ENCODE data around the gene ENTPD2.
"Not testable (repeated sequence)": the region's sequence is repeated elsewhere in the genome, so short reads cannot be mapped to it uniquely, and the experiment has no call there.

Gene ENTPD2

DNA sequence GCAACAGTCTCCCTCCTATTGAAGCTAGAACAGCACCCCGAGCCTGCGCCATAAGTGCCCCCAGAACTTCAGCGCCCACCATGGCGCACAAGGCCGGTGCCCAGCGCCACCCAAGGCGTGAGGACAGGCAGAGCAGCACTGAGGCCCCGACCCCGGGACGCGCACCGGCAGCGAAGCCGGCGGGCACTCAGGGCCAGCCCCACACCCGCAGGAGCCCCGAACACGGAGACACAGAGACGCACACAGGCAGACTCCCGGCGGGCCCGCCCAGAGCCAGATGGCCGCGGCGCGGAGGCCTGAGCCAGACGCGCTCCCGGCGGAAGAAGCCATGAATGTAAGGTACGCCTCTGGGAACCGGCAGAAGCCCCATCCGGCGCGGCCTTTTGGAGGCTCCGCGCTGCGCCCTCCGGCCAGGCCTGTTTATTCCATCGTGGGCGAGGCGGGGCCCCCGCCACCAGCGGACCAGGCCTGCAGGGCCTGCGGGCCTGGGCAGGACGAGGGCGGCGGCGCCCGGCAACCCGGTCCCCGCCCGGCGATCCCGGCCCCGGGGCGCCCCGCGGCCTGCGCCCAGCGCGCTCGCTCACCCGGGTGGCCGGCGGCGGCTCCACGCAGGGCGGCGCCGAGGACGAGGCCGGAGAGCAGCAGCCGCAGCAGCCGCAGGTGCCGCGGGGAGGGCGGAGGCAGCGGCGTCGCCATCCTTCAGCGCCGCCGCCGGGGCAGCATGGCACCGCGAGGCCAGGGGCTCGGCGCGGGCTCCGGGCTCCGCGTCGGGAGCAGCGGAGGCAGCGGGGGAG lies 8.4 kb downstream of the ENTPD2 start:
- no peak for DNase-seq (ENCODE audit: low spot score)

DNA sequence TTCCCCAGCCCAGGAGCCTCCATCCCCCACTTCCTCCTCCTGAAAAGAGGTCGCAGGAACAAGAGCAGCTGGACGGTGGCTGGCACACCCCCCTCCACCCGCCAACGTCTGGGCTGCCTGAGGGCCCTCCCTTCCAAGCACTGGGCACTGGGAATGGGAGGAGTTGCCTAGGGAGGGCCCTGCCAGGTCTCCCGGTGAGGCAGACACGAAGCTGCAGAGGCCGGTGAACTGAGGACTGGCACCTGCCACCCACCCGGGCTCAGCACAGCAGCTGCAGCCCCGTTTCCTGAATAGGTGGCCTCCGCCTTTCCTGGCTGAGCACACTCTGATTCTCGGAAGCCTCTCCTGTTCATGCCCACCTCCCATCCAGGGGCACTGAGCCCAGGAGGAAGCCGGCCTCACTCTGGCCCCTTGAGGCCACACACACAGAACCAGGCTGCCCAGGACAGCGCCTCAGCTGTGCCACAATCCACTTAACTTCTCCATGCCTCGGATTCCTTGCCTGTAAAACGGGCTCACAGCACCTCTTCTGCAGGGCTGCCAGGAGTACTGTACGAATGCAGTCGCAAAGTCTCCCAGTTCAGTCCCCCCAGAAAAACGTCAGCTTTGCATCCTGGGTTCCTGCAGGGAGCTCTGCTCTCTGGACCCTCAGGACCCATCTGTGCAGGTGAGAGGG lies 9.2 kb downstream of the ENTPD2 start:
- no peak for DNase-seq (ENCODE audit: low spot score)

DNA sequence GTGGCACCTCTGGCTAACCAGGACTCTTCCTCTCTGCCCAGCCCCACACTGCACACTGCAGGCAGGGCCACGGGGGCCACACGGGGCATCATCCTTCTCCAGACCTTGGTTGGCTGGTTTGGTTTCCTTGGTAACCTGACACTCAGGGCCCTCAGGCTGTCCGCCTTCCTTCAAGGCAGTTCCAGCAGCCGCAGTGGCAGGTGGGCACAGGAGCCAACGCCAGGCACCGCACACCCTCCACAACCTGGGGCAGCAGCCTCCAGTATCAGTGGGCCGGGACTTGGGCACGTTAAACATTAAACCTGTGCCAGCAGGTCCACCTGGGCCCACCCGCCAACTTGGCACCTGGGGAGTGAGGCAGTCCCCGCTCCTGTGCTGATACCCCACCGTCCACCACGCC lies 9.8 kb downstream of the ENTPD2 start:
- DNase-seq (ENCODE audit: low spot score): no peak

DNA sequence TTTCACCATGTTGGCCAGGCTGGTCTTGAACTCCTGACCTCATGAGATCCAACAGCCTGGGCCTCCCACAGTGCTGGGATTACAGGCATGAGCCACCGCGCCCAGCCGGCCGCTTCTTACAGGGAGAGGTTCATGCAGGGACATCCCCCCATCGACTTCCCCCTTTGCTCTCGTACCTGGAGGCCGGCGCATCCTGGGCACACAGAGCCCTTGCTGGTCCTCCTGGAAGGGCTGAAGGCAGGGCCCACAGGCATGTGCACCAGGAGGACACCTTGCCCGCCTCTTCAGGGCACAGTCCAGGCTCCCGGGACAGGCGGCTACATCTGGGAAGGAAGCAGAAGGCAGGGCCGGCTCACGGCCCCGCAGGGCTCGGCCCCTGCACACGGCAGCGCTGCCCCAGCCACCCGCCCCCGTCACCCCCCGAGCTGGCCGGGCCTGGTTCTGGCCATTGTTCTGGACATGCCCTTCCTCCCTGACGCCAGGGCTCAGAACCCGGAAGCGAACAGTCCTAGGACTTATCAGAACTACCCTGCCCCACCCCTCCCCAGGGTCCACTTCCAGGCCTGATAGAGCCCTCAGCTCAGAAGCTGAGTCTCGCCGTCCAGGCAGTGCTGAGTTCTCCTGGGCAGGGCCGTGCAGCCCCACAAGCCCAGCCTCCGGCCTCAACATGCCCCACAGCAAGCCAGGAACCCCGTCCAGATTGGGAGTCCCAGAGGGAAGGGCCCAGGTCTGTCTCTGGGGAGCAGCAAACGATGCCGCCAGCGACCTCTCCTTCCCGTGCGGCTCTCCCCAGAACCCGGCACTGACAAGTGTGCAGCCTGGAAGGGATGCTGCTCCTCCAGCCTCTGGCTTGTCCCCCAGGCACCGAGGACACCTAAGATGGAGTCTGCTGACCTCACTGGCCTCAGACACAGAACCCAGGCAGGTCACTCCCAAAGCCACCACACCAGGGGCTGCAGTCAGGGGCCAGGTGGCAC lies 10.8 kb downstream of the ENTPD2 start:
- DNase-seq (ENCODE audit: low spot score): no peak

DNA sequence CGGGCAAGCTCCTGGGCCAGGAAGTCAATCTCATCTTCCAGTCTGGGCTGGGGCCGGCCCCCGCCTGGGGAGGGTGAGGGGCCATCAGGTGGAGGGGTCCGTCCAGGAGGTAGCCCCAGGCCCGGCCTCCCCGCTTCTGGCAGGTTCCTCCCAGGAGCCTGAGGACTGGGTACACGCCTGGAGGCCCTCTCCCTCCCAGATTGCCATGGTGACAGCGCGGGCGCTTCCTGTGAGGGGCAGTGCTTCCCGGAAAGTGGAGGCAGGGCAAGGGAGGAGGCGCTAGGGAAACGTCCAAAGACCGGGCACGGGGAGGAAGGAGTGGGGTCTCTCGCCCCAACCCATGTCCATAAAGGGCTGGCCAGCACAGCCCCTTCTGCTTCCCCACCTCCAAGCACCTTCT lies 12.7 kb downstream of the ENTPD2 start:
- DNase-seq (ENCODE audit: low spot score): no peak

DNA sequence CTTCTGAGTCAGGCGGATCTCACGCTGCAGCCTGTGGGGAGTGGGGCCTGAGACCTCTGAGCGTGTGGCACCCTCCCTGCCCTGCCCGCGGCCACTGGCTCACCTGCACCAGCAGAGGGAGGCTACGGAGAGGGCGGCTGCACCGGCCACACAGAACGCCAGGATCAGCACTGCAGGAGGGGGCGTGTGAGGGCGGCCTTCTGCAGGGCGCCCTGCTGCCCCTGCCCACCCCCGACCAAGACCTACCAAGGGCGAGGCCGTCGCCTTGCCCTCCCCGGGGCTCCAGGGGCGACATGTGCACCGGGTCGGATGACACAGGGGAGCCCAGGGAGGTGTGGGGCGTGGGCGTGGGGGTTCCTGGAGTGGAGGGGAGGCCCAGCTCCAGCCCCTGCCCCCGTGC lies 13.3 kb downstream of the ENTPD2 start:
- DNase-seq (ENCODE audit: low spot score): no peak

DNA sequence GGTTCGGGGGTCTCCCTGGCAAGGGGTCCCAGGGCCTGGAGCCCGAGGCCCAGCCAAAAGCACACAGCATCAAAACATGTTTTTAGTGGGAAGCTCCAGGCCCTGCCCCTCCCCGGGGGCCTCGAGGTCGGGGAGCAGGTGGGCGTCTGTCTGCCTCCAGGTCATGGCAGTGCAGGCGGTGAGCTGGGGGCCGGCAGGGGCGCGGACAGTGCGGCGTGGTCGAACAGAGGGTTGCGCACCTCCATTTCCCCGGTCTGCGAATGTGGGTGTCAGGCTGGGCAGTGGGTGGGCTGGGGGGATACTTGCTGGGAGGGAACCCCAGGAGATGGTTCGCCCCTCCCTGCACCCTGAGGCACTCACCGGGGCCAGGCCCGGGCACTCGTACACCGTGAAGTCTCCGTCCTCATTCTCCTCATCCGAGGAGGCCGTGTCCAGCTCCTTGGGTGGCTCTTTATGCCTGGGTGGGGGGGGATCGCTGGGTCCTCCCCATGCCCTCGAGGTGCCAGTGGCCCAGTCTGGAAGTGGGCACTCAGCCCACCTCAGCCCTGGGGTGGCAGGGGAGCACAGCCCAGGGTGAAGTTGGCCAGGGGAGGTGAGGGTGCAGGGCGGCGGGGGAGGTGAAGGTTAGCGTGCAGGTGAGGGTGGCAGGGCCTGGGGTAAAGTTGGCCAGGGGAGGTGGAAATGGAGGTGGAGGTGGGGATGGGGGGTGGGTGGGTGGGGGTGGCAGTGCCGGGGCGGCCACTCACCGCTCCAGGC lies 14.1 kb downstream of the ENTPD2 start:
- DNase-seq (ENCODE audit: low spot score): no peak

DNA sequence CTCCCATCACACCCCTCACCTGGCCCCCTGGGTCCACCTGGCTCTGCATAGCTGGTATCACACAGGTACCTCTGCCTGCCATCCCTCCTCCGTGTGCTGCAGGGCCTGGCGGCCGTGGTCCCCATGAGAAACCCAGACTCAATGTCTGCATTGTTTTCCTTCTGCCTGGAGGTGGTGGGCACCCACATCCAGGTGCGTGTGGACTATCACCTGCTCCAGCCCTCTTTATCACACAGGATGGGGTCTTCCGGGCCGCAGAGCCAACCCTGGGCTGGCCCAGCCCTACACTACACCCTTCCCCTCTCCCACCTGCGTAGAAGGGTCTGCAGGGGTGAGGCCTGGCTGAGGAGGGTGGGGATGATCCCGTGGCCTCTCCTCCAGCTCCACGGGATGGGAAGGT lies 14.9 kb downstream of the ENTPD2 start:
- DNase-seq (ENCODE audit: low spot score): no peak

DNA sequence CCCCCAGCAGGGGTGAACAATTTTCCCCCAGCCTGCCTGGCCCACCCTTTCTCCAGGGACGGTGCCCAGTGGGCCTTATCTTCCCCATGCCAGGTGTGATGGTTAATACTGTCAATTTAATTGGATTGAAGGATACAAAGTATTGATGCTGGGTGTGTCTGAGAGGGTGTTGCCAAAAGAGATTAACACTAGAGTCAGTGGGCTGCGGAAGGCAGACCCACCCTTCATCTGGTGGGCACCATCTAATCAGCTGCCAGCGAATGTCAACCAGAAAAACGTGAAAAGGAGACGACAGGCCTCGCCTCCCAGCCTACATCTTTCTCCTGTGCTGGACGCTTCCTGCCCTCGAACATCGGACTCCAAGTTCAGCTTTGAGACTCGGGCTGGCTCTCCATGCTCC lies 16.4 kb downstream of the ENTPD2 start:
- no peak for DNase-seq (ENCODE audit: low spot score)

DNA sequence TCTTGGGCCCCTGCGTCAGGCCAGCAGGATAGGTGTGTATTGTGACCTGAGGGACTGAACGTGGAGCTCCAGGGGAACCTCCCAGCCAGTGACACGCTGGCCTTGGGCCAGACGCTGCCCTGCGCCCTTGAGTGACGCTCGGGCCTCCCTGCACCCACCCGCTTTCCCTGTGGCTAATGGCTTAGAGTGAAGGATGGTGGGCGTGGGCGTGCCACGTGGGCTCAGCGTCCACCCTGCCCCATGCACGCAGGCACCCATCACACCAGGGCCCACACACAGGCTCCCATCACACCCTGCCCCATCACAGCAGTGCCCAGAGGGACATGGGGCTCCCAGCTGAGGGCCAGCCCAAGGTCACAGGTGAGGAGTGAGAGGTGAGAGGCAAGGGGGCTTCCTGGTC lies 16.8 kb downstream of the ENTPD2 start:
- DNase-seq (ENCODE audit: low spot score): no peak

DNA sequence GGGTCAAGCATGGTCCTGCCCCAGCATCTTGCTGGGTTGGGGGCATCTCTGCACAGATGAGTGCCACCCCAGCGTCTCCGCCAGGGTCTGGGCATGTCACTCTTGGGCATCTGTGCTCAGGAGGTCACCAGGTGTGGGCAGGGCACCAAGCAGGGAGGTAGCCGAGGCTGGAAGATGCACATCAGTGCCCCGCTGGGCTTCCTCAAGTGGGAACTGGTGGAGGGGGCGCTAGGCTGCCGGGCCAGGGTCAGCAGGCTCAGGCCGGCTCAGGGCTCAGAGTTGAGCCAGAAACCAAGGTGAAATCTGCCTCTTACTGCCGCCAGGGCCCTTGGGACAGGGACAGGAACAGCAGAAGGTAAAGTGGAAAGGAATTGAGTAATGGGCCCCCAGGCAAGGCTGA lies 17.9 kb downstream of the ENTPD2 start:
- no peak for DNase-seq (ENCODE audit: low spot score)

DNA sequence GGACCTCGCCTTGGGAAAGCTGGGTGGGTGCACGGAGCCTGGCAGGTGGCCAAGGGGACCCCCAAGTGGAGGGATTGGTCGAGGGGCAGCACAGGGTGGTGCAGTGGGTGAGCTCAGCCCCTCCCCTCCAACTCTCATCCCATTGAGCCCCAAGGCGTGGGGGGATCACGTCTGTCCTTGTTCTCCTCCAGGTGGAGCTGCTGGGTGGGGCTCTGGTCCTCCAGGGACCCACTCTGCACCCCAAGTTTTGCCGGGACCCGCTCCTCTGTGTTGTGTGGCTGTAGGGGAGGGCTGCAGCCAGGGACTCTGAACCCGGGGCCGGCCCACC lies 18.4 kb downstream of the ENTPD2 start:
- no peak for DNase-seq (ENCODE audit: low spot score)

DNA sequence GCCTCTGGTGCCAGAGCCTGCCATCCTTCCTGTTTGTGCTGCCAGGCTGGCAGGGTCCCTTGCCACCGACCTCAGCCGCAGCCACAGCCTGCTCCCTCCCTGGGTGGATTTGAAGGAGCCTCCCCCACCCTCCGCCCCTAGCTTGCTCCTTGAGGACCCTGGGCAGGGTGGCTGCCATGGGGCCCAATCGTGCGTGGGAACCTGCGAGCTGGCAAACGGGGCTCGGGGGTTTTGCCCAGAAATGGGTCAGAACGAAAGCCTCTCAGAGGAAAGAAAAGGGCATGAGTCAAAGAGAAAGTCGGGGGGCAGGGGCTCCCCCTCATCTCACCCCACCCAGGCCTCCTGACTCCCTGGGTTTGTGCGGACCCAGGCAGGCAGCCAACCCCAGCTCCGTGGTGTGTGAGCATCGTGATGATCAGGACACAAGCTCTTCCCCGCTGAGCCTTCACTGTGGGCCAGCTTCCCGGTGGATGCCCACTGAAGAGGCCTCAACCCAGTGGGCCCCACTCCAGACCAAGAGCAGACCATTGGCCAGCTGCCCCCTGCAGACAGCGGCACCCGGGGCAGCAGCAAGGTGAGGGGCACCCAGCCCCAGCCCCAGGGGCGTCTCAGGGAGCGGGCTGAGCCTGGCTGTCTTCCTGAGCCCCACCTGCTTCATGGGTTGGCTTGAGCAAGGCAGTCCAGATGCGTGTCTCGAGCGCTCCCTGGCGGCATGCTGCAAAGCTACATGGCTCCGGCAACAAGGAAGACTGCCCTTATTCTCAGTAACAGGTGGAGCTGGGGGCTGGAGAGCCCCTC lies 19.0 kb downstream of the ENTPD2 start:
- DNase-seq (ENCODE audit: low spot score): peak; percentile 88

DNA sequence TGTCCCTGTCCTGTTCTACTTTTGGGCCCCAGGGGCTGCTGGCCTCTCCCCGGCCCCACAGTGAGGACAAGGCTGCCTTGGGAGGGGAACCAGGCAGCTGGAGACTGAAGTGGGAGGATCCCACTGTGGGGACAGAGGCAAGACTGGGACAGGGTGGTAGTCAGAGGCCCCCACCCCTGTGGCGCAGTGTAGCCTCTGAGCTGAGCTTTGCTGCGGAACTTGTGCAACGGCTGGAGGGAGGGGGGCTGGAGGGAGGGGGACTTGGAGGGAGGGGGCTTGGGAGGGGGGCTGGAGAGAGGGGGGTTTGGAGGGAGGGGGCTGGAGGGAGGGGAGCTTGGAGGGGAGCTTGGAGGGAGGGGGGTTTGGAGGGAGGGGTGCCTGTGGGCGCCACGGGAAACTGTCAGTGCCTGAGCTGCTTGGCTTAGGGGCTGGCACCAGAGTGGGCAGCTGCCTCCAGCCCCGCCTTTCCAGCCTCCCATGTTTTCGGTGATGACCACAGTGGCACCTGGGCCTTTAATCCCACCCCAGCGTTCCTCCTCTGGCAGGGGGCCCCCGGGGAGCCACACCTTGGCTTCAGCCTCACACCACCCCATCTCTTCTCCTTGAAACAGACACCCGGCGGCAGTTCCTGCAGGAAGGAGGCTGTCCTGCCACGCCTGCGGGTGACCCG lies 19.7 kb downstream of the ENTPD2 start:
- DNase-seq (ENCODE audit: low spot score): no peak

DNA sequence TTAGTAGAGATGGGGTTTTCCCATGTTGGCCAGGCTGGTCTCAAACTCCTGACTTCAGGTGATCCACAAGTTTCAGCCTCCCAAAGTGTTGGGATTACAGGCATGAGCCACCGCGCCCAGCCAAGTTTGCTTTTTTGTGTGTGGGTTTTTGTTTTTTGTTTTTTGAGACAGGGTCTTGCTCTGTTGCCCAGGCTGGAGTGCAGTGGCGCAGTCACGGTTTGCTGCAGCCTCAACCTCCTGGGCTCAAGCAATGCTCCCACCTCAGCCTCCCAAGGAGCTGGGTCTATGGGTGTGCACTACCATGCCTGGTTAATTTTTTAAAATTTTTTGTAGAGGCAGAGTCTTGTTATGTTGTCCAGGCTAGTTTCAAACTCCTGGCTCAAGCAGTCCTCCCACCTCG lies 20.4 kb downstream of the ENTPD2 start:
- not testable (repeated sequence) for DNase-seq (ENCODE audit: low spot score)

DNA sequence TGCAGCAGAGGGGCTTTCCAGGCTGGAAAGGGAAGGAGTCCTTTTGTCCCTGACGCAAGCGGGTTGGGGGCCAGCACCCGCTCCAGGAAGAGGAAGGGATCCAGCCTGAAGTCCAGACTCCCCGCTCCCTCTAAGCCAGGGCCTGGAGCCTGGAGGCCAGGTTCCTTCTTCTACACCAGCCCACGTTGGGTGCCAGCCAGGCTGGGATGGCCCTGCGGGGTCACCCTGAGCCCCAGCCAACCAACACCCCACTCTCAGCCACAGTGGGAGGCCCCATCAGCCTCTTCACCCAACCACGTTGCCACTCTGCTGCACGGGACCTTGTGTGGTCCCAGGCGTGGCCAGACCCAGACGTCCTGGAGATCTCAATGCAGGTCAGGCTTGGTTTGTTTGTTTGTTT lies 21.0 kb downstream of the ENTPD2 start:
- no peak for DNase-seq (ENCODE audit: low spot score)

DNA sequence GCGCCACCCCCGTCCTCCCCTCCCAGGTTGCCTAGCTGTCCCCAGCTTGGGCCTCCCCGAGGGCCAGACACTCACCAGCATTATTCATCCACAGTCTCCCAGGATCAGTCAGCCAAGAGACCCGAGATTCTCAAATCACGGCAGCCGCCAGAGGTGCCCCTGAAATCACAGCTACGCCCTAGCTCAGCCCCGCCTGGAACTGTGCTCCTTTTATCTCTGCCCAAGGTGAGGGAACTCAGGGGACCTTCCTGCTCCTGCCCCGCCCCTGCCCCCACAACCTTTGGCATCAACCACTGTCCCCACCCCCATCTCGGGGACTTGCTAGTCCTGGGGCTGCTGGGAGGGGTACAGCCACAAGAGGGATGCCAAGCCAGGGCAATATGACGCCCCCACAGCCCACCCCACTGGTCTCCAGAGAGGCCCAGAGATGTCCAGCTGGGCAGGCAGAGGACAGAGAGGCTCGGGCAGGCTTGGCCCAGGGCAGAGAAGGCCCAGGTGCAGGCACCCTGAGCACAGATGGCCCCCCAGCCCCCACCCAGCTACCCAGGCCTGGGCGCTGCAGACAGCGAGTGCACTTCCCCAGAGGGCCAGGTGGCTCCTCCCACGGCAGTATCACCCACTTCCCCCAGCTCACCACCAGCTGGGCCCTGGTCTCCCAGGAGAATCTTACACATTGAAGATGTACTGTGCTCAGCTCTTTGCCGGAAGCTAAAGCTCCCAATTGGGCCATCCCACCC lies 21.8 kb downstream of the ENTPD2 start, which contains the start of gene FUT7:
Gene FUT7, minus strand, starts transcription at position 185 of the 737 bp plus-strand sequence. Its CDS starts 97 bp downstream, at position 88.
- no peak for DNase-seq (ENCODE audit: low spot score)

DNA sequence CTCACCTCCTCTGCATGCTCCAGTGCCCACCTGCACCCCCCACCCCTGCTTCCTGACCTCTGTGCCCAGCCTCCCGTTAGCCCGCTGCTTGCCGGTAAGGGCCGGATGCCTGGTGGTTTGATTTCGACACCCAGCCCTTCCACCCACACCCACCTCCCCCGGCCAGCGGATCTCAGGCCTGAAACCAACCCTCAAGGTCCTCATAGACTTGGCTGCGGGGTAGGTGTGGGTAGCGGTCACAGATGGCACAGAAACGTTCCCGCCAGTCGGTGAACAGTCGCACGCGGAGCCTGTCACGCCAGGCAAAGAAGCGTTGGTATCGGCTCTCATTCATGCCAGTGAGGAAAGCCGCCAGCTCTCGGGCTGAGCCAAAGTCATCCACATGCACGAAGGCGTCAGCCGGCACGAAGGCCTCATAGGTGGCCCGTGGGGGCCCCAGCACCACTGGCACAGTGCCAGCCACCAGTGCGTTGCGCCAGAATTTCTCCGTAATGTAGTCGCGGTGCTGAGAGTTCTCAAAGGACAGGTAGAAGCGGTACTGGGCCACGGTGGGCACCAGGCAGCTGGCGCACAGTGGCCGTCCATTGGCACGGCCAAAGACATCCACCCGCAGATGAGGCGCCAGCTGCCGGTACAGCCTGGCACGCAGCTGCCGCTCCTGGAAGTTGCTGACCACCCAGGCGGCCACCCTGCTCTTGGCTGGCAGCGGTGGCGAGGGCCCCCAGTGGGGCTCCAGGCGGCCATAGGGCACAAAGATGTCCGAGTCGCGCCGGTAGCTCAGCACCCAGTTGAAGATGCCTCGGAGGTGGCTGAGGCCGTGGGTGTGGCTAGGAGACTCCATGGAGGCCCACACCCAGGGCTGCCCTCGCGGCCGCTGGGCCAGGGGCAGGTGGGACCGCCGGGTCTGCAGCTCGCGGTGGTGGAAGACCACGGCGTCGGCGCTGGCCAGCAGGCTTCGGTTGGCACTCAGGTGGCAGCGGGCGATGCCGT lies 23.0 kb downstream of the ENTPD2 start:
- DNase-seq (ENCODE audit: low spot score): no peak
